NCI-H2107 treated with DMSO at 0.1 percent for 48 hours (cell line): ENCODE measurements around the gene ZNF579.

ENCODE experiments used
- DNase-seq: peaks from one replicate; lab custom pipeline; 2025; ENCODE audit not compliant: unreplicated experiment; lab: John Stamatoyannopoulos, UW

The ZNF579 gene

GRCh38 chr19:55611983-55612645, 31.5 kb upstream of the ZNF579 start:
- DNase-seq = no peak

- no peak for DNase-seq
These were observed 30.8 kb upstream of the ZNF579 start for GRCh38 chr19:55611300-55611982.

- DNase-seq = no peak
These were observed 28.7 kb upstream of the ZNF579 start for GRCh38 chr19:55609326-55609725.

GRCh38 chr19:55606817-55607216, 26.2 kb upstream of the ZNF579 start:
- DNase-seq = no peak

- no peak for DNase-seq
These were observed 25.8 kb upstream of the ZNF579 start for GRCh38 chr19:55606471-55606787.

- DNase-seq = peak; percentile 54
These were observed 25.2 kb upstream of the ZNF579 start, which contains the start of gene ZNF865 for GRCh38 chr19:55605637-55606470. TSS of gene ZNF865 (plus strand) at chr19:55605647. CDS start at chr19:55613619, 7,972 bp downstream.

GRCh38 chr19:55605207-55605636, 24.6 kb upstream of the ZNF579 start:
- DNase-seq = peak; percentile 93

- DNase-seq = no peak
These were observed 23.1 kb upstream of the ZNF579 start for GRCh38 chr19:55603581-55604292.

- no peak for DNase-seq
These were observed 22.5 kb upstream of the ZNF579 start for GRCh38 chr19:55603115-55603514.

- DNase-seq = no peak
These were observed 21.7 kb upstream of the ZNF579 start for GRCh38 chr19:55602104-55603001.

GRCh38 chr19:55601084-55601483, 20.4 kb upstream of the ZNF579 start:
- DNase-seq = no peak

GRCh38 chr19:55600662-55601028, 20.0 kb upstream of the ZNF579 start:
- no peak for DNase-seq

- DNase-seq = peak; percentile 91
These were observed 19.4 kb upstream of the ZNF579 start, which contains the start of gene ZNF524 for GRCh38 chr19:55599842-55600661. TSS of gene ZNF524 (plus strand) at chr19:55600288. CDS start at chr19:55602113, 1,825 bp downstream.

GRCh38 chr19:55599468-55599841, 18.8 kb upstream of the ZNF579 start, which contains the start of gene FIZ1:
TSS of gene FIZ1 (minus strand) at chr19:55599517. CDS start at chr19:55597865, 1,652 bp downstream.
- DNase-seq = peak; percentile 92

GRCh38 chr19:55598719-55599467, 18.2 kb upstream of the ZNF579 start:
- DNase-seq = peak; percentile 68

- DNase-seq = no peak
These were observed 17.4 kb upstream of the ZNF579 start for GRCh38 chr19:55598034-55598433.

GRCh38 chr19:55597501-55597921, 16.9 kb upstream of the ZNF579 start:
- no peak for DNase-seq

GRCh38 chr19:55596304-55596703, 15.7 kb upstream of the ZNF579 start:
- DNase-seq = no peak
